ENCODE data around the gene PNLIPRP1. TPM values are rescaled to one million over a fixed set of nuclear protein-coding genes. Genes with fewer than 3 reads are reported as not detected.

Gene PNLIPRP1
- total RNA-seq, 1 experiment from 2014 or later: not detected

GRCh38 chr10:116615199-116615776 is 24.5 kb downstream of the PNLIPRP1 start:
- intact Hi-C loops (cut with micrococcal nuclease; ENCODE audit: unreplicated experiment): no loop called here
- H2AFZ ChIP-seq: no peak overlapping the region
- no peaks in the 10 kb centered on the region for H3F3A ChIP-seq (ENCODE audit: insufficient read depth, low read depth)
- no peaks in the 10 kb centered on the region for H3K9me3 ChIP-seq (ENCODE audit: insufficient read depth, low read depth)
- DNase-seq: no peak
- H3K27ac ChIP-seq: no peak overlapping the region
- H3K4me2 ChIP-seq: no peak overlapping the region
- H4K20me1 ChIP-seq (ENCODE audit: insufficient read depth): no peaks in the 10 kb centered on the region
- H3K4me1 ChIP-seq (replicated peaks; ENCODE audit: insufficient read depth): no peaks in the 10 kb centered on the region
- no peaks in the 10 kb centered on the region for H3K36me3 ChIP-seq (ENCODE audit: low read depth)
- no peak for TF ChIP-seq CTCF (conservative IDR thresholded peaks at IDR 0.05)
- TF ChIP-seq EZH2 (IDR thresholded peaks at IDR 0.05; ENCODE audit: low read depth): no peak
- ChIA-PET POLR2A (ENCODE audit: unreplicated experiment) (no interaction called here), CTCF (no interaction called here)
- H3K79me2 ChIP-seq (ENCODE audit: low read depth): no peaks in the 10 kb centered on the region
- H3K9me2 ChIP-seq (ENCODE audit: insufficient read depth): no peaks in the 10 kb centered on the region
- BruUV-seq (replicated peaks): no TSS peak
- peaks cover 38% of the 10 kb centered on the region; the same call in 1 of the 2 replicates for H3K27me3 ChIP-seq (ENCODE audit: insufficient read depth, low read depth)
- no peak overlapping the region for H3K4me3 ChIP-seq

GRCh38 chr10:116620423-116621400 is 30.0 kb downstream of the PNLIPRP1 start, which contains the start of gene PNLIPRP2:
PNLIPRP2 (plus strand) TSS chr10:116620953.
- H4K20me1 ChIP-seq (ENCODE audit: insufficient read depth): no peaks in the 10 kb centered on the region
- H3K36me3 ChIP-seq (ENCODE audit: low read depth): no peaks in the 10 kb centered on the region
- no peak for DNase-seq
- no peaks in the 10 kb centered on the region for H3K4me1 ChIP-seq (replicated peaks; ENCODE audit: insufficient read depth)
- no peak within 1 kb of the TSS for H2AFZ ChIP-seq
- CTCF ChIA-PET: no interaction called here
- no TSS peak for BruUV-seq (replicated peaks)
- no peak within 1 kb of the TSS for H3K27ac ChIP-seq
- POLR2A ChIA-PET (ENCODE audit: unreplicated experiment): no interaction called here
- no peaks in the 10 kb centered on the region for H3F3A ChIP-seq (ENCODE audit: insufficient read depth, low read depth)
- TF ChIP-seq EZH2 (IDR thresholded peaks at IDR 0.05; ENCODE audit: low read depth) (no peak), CTCF (conservative IDR thresholded peaks at IDR 0.05) (no peak)
- H3K4me3 ChIP-seq: no peak within 1 kb of the TSS
- intact Hi-C loops (cut with micrococcal nuclease; ENCODE audit: unreplicated experiment): no loop called here
- H3K27me3 ChIP-seq (ENCODE audit: insufficient read depth, low read depth): peaks cover 68% of the 10 kb centered on the region
- no peaks in the 10 kb centered on the region for H3K9me3 ChIP-seq (ENCODE audit: insufficient read depth, low read depth)
- H3K4me2 ChIP-seq: no peak within 1 kb of the TSS
- no peaks in the 10 kb centered on the region for H3K9me2 ChIP-seq (ENCODE audit: insufficient read depth)
- no peaks in the 10 kb centered on the region for H3K79me2 ChIP-seq (ENCODE audit: low read depth)

GRCh38 chr10:116621476-116621875 is 30.7 kb downstream of the PNLIPRP1 start:
- intact Hi-C loops (cut with micrococcal nuclease; ENCODE audit: unreplicated experiment): no loop called here
- Histone ChIP-seq H3K9me3 (ENCODE audit: insufficient read depth, low read depth) (no peaks in the 10 kb centered on the region), H3K4me2 (no peak overlapping the region), H3K4me3 (no peak overlapping the region), H3K4me1 (replicated peaks; ENCODE audit: insufficient read depth) (no peaks in the 10 kb centered on the region), H3K36me3 (ENCODE audit: low read depth) (no peaks in the 10 kb centered on the region), H3K27ac (no peak overlapping the region), H3K79me2 (ENCODE audit: low read depth) (no peaks in the 10 kb centered on the region), H3F3A (ENCODE audit: insufficient read depth, low read depth) (no peaks in the 10 kb centered on the region), H4K20me1 (ENCODE audit: insufficient read depth) (no peaks in the 10 kb centered on the region), H2AFZ (no peak overlapping the region), H3K27me3 (ENCODE audit: insufficient read depth, low read depth) (peaks cover 75% of the 10 kb centered on the region), H3K9me2 (ENCODE audit: insufficient read depth) (no peaks in the 10 kb centered on the region)
- TF ChIP-seq CTCF (conservative IDR thresholded peaks at IDR 0.05) (no peak), EZH2 (IDR thresholded peaks at IDR 0.05; ENCODE audit: low read depth) (no peak)
- no TSS peak for BruUV-seq (replicated peaks)
- POLR2A ChIA-PET (ENCODE audit: unreplicated experiment): no interaction called here
- CTCF ChIA-PET: no interaction called here
- DNase-seq: no peak
